GM19455 (cell line): ENCODE results near the gene SYNRG.

Source experiments
- ATAC-seq: cut with Tn5 transposase; IDR thresholded peaks from one replicate; pipeline ENCODE4 v1.9.1; 2021; ENCODE audit not compliant: unreplicated experiment

Gene SYNRG

DNA sequence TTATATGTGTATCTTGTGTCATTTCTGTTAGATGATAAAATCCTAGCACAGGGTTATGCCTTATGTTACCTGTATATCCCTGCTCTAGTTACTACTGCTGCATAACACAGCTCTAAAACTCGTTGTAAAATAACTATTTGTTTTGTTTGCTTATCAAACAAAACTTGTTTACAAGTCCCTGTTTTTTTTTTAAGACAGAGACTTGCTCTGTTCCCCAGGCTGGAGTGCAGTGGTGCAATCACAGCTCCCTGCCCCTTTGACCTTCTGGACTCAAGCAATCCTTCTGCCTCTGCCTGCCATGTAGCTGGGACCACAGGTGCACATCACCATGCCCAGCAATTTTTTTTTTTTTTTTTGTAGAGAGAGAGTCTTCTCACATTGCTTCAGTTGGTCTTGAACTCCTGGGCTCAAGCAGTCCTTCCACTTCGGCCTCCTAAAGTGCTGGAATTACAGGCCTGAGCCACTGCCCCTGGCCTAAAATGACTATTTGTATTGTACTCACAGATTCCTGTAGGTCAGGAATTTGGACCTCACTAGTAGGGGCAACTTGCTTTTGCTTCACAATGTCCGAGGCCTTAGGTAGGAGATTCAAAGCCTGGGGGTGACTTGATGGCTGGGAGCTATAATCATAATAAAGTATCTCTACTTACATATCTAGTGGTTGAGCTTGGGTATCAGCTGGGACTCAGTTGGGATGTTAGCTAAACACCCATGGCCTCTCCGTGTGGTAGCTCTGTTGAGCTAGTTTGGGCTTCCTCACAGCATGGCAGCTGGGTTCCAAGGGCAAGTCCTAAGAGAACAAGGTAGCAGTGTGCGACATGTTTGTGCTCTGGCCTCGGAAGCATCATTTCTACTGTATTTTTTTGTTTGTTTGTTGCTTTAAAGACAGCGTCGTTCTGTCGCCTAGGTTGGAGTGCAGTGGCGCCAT, 106.9 kb downstream of the SYNRG start:
- ATAC-seq = no peak

DNA sequence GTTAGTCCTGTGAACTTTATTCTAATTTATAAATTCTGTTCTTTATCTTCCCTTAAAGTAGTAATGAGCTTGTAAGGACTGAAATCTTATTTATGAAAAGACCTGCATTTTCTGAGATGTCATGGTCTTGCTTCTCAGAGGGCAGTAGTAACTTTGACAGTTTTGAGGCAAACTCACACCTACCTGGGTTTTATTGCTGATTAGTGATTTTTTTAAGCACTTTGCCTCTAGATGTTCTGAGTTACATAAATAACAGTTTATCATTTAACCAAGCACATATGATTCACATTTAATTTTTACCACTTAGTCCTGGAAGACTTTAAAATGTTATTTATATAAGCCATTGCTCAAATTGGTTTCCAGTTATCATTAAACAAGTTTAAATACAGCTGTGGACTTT, 108.8 kb downstream of the SYNRG start:
- ATAC-seq = no peak

DNA sequence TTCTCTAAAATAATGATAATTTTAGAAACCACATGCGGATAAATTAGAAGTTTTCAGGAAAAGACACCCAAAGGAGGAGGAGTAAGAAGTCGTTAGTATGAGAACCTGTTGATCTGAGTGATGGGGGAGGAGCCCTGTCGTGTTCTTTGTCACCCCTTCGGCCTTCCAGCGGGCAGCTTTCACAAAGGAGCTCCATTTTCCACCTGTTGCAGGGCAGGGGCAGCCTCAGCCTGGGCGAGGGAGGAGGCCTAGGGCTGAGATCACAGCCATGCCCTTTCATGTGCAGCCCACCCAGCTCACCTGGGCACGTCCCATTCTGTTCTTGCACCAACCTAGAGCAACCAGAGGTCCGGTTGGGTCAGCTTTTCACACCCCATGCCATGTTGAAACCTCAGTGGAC, 114.2 kb downstream of the SYNRG start:
- ATAC-seq = no peak

DNA sequence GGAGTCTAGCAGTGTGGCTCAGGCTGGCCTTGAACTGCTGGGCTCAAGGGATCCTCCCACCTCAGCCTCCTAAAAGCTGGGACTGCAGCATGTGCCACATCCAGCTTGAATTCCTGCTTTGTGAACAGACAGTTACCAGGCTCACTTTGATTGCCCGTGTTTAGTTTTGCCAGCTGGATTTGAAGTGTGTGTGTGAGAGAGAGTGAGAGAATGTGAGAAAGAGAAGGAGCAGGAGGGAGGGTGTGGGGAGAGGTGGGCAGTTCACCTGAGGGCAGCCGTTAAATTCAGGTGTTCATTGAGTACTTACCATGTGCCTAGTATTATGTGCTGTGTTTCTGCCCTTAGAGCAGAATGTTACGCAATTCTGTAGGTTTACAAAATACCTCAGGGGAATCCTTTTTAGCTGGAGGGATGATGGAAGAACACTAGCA, 114.8 kb downstream of the SYNRG start:
- no peak for ATAC-seq

DNA sequence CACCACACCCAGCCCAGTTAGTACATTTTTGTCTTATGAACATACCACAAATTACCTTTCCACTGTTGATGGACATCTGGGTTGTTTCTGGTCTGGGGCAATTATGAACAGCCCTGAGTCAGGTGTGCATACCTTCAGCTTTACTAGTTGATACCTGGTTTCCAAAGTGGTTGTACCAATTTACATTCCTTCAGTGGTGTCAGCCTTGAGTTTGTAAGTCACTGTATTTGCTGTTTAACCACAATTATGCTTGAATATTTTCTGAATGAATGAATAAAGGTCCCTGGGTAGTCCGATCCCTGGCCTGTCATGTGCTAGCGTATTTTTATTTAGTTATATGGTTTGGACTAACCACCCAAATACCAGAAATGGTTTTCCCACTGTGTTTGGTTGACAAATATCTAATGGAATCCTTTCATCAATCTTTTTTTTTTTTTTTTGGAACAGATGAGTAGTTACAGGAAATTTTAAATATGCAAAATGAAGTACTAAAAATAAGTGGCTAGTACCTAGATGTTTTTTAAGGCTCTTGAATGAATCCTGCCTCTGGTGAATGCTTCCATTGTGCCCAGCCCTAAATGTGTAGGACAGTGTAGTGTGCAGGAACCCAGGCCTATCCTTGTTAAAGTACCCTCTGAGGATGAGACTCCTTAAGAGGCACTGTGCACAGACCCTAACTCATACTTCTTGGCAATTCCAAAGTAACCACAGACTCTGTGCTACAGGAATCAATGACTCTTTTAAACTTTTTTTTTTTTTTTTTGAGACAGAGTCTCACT, 115.8 kb downstream of the SYNRG start:
- no peak for ATAC-seq

DNA sequence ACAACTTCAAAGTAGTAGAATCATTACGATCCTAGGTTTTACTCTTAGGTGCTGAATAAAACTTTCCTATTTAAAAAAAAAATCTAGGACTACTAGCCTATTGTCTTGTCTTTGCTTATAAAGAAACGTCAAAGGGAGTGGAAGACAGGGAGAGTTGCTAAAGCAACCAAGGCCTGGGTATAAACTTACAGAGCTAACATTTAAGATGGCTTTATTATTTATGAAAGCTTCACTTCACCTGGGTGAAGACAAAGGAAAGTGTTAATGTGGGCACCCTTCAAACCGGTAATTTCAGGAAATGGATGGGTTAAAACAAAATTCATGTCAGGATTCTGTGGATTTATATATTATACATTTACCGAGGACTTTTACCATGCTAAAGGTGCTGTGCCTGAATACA, 117.1 kb downstream of the SYNRG start:
- ATAC-seq = no peak

DNA sequence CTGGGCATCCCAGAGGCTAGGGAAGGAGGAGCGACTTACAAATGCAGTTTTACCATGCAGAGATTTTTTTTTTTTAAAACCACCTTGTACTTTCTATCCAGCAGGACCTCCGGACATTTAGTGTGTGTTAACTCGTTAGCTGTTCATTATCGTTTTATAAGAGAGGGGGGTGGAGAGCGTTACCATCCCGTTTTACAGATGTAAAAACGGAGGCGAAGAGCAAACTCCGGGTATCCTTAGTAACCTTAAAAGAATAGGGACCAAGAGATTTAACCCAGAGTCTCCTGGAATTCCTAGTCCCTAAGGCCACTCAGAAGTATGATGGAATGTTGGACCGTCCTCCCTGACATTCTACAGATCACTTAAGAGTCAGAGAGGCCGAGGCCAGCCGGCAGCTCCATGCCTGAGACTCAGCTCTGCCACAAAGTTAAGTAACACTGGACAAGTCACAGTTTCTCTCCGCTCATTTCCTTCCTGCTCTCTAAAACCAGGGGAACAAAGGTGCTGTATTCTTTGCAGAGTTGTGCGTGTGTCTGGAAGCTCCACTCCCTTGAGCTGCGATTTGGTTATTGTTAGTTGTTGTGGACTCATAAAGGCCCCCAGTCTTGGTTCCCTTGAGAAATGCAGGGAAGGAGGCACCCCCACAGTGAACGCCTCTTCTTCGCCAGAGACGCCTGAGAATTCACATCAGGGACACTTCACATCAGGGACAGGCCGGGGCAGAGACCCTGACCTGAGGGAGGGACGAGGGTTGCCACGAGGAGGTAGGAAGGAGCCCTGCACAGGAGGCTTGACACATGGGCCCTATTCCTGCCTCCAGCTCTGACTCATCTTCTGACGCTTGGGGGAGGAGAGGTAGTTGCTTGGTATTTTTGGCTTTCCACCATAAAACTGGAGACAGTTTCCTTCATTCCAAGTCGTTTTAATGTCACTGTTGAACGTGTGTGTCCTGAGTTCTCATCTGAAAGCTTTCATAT, 118.3 kb downstream of the SYNRG start:
- ATAC-seq = no peak

DNA sequence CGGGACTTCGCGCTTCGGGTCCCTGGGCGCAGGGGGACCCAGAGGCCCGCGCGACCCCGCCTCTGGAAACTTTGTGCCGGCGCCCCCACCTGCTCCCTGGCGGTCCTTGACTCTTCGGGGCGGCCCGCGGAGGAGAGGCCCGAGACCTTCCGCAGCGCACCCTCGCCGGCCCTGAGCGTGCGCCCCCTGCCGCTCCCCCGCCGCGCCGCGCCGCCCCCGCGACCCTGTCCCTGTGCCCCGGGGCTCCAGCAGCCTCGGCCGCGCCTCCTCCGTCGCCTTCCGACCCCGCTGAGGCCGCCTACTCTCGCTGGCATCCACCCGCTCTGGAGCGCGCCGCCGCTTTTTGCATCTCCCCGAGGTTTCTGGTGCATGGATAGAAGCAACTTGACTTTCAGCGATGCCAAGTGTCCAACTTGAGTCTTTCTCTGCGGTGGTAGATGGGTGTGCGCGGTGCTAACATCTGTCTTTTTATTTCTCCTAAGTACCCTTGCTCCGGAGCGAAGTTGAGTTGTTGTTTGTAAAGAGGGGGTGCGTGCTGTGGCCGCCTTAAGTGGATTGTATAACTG, 119.1 kb downstream of the SYNRG start:
- ATAC-seq = peak; percentile 57

DNA sequence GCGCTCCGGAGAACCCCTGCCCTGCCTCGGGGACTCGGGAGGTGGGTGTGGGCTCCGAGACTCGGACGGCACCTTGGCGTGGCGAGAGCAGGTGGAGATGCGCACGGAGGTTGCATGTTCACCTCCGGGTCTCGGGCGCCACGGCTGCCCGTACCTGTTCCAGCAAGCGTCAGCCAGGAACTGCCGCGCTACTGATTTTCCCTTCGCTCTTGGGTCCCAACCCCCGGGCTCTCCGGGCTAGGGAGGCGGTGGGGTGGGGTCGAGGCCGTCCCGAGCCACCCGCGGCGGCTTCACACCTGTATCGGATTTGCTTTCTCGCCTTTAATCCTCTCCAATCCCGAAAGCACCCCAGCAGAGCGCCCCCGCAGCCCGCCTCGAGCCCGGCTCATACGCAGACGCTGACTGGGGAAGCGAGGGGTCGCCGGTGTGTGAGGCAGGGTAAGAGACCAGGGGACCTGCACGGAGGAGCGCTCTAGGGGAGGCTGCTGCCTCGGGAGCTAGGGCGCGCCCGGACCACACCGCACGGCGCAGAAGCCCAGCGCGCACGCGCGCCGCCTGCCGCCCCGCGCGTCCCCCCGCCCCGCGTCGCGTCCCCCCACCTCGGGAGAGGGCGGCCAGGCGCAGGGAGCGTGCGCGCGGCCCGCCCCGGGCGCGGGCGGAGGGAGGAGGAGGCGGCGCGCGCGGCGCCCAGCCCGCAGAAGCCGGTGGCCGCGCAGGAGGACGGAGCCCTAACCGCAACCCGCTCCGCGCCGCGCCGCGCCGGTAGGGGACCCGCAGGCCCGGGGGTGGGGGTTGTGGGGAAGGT, 119.8 kb downstream of the SYNRG start, which contains the start of gene DUSP14:
Gene DUSP14 (plus strand): TSS at position 695 of the 805 bp plus-strand sequence. CDS start 22,382 bp downstream, outside the sequence.
- peak; percentile 58 for ATAC-seq

DNA sequence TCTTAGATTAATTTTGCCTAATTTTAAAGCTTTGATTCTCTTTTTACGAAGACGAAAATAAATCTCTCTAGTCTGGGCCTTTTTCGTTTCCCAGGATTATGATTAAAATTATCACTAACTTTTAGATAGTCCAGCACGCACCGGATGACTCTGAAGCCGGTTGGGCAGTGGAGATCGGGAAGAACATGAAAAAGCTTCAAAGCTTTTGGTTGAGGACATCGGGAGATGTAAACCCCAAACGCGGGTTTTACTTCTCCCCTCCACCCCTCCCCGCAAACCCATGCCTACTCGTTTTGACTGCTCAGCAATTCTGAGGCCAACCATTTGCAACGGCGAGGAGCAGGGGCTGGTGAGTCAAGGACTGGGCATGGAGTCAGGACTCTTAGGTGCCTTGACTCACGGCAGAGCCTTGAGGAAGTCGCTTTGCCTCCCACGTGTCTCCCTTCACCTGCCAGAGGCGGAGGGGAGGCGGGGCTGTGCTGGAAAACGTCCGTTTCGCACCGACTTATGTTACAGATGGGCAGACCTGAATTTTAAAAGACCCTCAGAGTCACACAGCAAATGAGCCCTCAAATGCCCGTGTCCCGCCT, 120.5 kb downstream of the SYNRG start:
- peak; percentile 20 for ATAC-seq

DNA sequence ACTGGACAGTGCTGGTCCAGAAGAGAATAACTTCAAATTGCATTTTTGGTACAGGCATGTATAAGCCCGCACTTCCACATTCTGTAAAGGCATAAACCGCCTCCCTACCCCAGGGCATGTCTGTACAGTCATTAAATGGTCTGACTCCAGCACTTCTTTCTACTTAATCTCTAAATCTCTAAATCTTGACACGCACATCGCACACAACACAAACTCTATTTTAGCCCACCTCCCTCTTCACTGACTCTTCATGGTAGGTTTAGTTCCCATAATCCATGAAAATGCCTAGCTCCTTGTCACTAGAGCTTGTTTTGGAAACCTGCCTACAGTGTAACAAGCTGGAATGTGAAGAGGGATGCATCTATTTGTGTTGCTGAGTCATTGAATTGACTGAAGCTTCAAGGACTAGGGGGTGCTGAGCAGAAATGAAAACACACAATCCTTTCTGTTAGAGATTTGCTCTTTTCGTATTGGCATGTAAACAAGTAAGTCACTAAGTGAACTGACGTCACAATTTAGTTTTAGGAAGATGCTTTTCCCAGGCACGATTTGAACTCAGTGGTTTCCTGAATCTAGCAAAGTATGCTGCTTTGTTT, 121.1 kb downstream of the SYNRG start:
- no peak for ATAC-seq

DNA sequence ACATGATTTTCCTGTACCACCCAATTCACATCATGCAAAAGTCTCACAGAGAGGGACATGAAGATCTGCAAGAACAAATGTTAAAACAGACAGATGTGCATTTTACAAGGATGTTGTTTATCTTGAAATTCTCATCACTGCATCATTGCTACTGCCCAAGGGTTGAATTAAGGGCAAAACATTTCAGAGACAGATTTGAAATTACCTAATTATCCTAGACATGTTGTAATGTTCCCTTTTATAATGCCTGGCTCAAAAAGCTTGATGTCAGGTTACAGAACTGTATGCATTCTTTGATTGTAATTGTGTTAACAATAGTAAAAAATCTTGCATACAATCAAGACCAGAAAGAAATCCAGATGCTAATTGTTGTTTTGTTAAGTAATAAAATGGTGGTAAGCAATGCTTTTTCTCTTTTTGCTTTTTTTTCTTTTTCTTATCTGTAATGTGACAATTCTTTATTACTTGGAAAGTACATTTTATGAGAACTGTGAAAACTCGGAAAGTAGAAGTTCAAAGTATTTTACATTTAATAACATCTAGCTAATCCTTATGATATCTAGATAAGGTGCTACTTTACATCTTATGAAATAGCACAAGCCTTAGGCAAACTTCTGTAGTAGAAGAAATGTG, 123.2 kb downstream of the SYNRG start:
- no peak for ATAC-seq

DNA sequence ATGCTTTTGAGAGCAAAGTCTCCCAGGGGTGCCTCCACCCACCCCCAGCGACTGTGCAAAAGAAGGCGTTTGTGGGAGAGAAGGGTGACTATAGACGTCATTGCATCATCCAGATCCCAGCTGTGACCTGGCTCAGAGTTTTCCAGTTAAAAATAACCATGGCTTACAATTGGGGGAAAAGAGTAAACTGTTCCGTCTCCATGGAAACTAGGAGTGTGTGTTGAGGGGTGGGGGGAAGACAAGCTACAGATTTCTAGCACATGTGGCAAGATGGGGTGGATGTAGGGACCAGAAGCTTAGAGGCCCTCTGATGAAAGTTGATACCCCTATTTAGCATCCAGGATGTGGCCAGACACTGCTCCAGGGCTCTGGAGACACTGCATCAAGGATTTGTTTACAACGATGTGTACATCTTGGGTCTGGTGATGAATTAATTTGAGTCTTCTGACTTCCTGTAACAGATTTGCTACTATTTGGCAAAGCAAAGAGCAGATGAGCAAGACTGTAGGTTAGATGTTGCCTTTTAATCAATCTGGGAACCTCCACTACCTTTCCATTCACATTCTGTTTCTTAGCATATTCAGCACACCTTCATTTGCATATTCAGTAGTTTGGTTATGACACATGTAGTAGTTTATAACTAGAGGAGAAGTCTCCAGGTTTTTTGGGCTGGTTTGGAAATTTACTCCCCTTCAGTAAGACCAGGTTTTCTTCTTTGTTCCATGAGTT, 125.7 kb downstream of the SYNRG start:
- no peak for ATAC-seq

DNA sequence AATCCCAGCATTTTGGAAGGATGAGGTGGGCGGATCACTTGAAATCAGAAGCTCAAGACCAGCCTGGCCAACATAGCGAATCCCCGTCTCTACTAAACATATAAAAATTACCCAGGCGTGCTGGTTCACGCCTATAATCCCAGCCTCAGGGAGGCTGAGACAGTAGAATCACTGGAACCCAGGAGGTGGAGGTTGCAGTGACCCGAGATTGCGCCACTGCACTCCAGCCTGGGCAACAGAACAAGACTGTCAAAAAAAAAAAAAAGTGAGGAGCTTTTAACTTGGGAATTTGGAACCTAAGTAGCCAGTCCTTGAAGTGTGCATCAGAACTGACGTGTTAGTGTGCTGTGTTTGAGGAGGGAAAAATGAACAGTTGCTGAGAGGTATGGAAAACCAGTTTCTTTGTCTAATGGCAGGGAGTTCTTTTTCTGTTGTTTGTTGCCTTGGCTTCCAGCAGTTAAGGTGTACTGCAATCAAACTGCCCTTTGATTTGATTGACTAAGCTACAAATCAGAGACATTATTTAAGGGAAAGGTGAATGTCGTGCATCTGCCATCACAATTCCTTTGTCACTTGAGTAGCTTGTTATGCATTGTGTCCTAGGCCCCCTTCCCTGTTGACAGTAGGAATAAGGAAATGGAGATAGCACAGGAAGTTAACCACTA, 128.1 kb downstream of the SYNRG start:
- ATAC-seq = no peak

DNA sequence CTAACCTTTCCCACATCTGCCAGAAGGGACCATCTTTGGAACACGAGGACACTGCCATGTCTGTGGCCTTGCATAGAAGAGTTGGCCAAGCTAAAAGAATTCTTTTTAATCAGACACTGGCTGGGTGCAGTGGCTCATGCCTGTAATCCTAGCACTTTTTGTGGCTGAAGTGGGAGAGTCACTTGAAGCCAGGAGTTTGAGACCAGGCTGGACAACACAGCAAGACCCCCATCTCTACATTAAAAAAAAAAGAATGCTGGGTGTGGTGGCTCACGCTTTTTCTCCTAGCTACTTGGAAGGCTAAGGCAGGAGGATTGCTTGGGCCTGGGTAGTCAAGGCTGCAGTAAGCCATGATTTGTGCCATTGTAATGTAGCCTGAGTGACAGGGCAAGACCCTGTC, 128.8 kb downstream of the SYNRG start:
- ATAC-seq = no peak

DNA sequence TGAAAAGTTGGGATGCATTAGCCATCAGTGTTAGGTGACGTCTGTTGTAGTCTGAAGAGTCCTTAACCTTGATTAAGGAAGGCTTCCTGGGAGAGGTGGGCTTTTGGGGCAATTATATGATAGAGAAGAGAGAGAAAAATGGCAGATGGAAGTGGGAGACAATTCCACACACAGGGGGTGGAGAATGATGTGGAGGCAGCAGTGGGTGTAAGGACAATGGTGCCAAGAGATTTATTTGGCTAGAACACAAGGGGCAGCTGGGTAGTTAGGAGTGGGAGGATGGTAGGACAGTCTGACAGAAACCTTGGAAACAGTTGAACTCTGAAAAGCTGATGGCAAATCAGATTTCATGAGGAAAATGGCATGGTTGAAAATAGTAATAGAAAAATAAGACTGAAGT, 130.2 kb downstream of the SYNRG start:
- ATAC-seq = no peak

DNA sequence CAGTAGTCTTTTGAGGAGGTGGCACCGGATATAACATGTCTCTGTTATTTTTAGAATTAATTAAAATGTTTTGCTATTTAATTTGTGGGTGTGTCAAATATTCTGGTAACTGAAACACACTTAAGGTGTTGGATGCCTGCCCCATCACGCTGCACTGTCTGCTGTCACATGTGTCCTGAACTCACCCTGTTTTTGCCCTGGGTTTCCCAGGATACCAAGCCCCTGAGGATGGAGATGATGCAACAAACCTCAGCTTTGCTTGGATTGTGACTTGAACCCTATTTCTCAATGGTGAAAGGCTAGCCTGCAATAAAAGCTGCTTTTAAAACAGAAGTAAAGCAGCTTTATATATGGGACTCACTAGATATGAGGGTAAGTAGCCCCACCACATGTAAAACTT, 131.0 kb downstream of the SYNRG start:
- ATAC-seq = no peak
